ENCODE data around the gene SYNE1. TPM values are rescaled to one million over a fixed set of nuclear protein-coding genes. Genes with fewer than 3 reads are reported as not detected.

Gene SYNE1
- total RNA-seq, 1 donor = 143 TPM

- H3K9me3 ChIP-seq (ENCODE audit: low read depth, low read length) = no peaks in the 10 kb centered on the region
- no peaks in the 10 kb centered on the region for H3K4me1 ChIP-seq (ENCODE audit: insufficient read depth, low read length)
- no peak overlapping the region for H3K4me3 ChIP-seq (ENCODE audit: low read length)
- no peaks in the 10 kb centered on the region for H3K27me3 ChIP-seq (ENCODE audit: insufficient read depth, low read length)
Observed at GRCh38 chr6:152290693-152291092, 346.5 kb downstream of the SYNE1 start.

GRCh38 chr6:152277826-152278329 is 359.3 kb downstream of the SYNE1 start:
- Histone ChIP-seq H3K4me3 (ENCODE audit: low read length) (no peak overlapping the region), H3K27me3 (ENCODE audit: insufficient read depth, low read length) (no peaks in the 10 kb centered on the region), H3K9me3 (ENCODE audit: low read depth, low read length) (no peaks in the 10 kb centered on the region), H3K4me1 (ENCODE audit: insufficient read depth, low read length) (no peaks in the 10 kb centered on the region)

- no peaks in the 10 kb centered on the region for H3K27me3 ChIP-seq (ENCODE audit: insufficient read depth, low read length)
- H3K4me3 ChIP-seq (ENCODE audit: low read length) = no peak overlapping the region
- no peaks in the 10 kb centered on the region for H3K4me1 ChIP-seq (ENCODE audit: insufficient read depth, low read length)
- H3K9me3 ChIP-seq (ENCODE audit: low read depth, low read length) = no peaks in the 10 kb centered on the region
Observed at GRCh38 chr6:152273638-152274037, 363.5 kb downstream of the SYNE1 start.

DNA sequence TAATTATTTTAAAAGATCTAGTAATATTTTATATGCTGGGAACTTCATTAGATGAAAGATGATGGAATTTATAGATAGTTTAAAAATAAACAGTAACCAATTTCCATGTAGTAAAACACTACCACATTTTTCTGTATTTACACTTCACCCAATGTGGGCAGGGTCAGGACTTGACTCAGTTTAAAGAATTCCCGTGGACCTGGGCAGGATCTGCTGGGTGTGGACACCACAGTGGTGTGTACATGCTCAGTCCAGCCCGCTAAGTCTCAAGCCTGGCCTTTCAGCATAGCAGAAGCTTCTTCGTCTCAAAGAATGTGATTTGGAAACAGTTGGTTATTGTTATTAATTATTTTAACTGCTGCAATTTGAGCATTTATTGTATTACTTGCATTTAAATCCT is 364.2 kb downstream of the SYNE1 start:
- Histone ChIP-seq H3K4me3 (ENCODE audit: low read length) (no peak overlapping the region), H3K4me1 (ENCODE audit: insufficient read depth, low read length) (no peaks in the 10 kb centered on the region), H3K9me3 (ENCODE audit: low read depth, low read length) (no peaks in the 10 kb centered on the region), H3K27me3 (ENCODE audit: insufficient read depth, low read length) (no peaks in the 10 kb centered on the region)

- Histone ChIP-seq H3K9me3 (ENCODE audit: low read depth, low read length) (no peaks in the 10 kb centered on the region), H3K4me3 (ENCODE audit: low read length) (no peak overlapping the region), H3K27me3 (ENCODE audit: insufficient read depth, low read length) (no peaks in the 10 kb centered on the region), H3K4me1 (ENCODE audit: insufficient read depth, low read length) (no peaks in the 10 kb centered on the region)
Observed at GRCh38 chr6:152272486-152272885, 364.7 kb downstream of the SYNE1 start.

DNA sequence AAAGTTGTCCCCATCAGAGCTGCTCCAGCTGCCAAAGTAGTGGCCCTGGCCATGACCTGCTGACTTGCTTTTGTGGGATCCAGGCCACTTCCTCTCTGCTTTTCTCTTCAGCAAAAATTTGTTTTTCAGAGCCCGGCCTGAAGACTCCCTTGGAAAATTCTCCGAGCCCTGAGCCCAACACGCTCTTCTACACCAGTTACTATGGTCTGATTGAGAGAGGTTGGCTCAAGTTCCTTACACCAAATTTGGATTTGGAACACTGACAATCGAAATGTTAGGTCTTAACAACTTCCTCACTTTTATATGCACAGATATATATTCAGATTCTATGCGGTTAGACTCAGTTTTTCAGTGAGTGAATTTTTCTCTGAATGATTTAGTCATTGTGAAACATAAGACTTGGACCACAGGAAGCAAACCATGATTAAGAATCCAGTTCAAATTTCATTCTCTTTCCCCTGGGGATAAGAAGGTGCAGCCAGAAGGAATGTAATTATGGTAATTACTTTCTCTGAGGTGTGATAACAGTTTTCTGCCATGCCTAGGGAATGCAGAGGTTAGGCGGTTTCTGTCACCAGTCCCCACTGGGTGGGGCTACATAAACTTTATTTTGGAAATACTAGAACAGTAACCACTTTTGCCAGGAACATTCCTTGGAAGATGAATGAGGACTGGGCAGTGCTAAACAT is 365.2 kb downstream of the SYNE1 start:
- Histone ChIP-seq H3K4me3 (ENCODE audit: low read length) (no peak overlapping the region), H3K9me3 (ENCODE audit: low read depth, low read length) (no peaks in the 10 kb centered on the region), H3K27me3 (ENCODE audit: insufficient read depth, low read length) (no peaks in the 10 kb centered on the region), H3K4me1 (ENCODE audit: insufficient read depth, low read length) (no peaks in the 10 kb centered on the region)

GRCh38 chr6:152270301-152270925 is 366.7 kb downstream of the SYNE1 start:
- no peaks in the 10 kb centered on the region for H3K4me1 ChIP-seq (ENCODE audit: insufficient read depth, low read length)
- no peaks in the 10 kb centered on the region for H3K27me3 ChIP-seq (ENCODE audit: insufficient read depth, low read length)
- H3K4me3 ChIP-seq (ENCODE audit: low read length) = no peak overlapping the region
- no peaks in the 10 kb centered on the region for H3K9me3 ChIP-seq (ENCODE audit: low read depth, low read length)

DNA sequence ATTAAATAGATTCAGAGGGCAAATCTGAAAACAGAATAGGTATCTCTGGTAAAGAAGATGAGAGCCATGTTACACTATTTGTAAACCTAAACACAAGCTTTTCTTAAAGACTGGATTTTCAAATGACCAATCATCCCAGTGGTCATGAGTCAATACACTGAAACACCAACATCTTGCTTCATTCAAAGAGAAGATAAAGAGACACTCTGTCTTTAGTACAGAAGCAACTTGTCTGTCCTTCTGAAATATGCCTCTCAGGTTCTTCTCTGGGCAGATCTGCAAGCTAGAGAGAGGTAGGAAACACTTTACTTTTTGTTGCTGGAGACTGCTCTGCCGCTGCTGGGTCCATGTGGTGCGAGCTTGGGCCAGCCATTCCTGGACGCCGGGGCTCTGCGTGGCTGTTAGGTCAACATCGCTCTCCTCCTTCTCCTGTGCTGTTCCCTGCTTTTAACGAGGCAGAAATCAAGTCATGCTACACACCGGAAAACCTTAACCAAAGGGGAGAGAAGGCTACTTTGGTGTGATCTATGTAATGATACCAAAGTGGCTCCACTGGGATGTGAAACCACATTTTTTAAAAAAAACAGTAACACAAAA is 368.2 kb downstream of the SYNE1 start:
- Histone ChIP-seq H3K4me1 (ENCODE audit: insufficient read depth, low read length) (no peaks in the 10 kb centered on the region), H3K9me3 (ENCODE audit: low read depth, low read length) (no peaks in the 10 kb centered on the region), H3K27me3 (ENCODE audit: insufficient read depth, low read length) (no peaks in the 10 kb centered on the region), H3K4me3 (ENCODE audit: low read length) (no peak overlapping the region)

DNA sequence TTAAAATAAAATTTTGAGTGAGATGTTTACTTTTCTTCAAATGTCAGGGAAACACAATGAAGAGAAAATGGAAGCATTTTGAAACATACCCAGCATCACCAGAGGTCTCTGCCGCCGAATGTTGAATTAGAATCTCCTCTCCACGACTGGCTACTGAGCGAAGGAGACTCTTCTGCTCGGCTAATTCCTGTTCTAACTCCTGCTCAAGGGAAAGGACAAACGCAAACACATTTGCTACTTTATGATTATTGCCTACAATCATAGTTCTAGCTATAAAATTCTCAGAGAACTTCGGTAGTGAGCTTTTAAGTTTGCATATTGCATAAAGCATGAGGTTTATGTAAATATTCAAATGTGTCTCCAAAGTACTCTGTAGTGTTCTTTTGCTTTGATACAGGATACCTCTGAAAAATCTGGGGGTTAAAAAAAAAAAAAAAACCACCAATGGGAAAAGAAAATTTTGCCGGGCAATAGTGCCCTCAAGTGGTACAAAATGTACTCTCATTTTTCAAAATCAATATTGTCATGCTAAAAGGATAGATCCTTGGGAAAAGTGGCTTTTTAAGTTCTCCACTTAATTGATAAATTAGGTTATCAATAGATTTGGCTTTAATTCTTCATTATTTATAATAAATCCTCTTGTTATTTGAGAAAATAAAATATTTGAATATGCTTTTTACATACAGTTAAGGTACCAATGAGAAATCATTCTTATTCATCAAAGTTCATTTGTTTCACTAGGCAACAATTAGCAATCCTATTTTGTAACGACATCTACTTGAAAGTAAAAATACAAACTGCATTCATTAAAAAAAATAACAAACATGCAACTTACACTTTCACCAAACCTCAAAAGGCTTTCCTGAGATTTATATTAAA is 369.0 kb downstream of the SYNE1 start:
- Histone ChIP-seq H3K4me3 (ENCODE audit: low read length) (no peak overlapping the region), H3K9me3 (ENCODE audit: low read depth, low read length) (no peaks in the 10 kb centered on the region), H3K4me1 (ENCODE audit: insufficient read depth, low read length) (no peaks in the 10 kb centered on the region), H3K27me3 (ENCODE audit: insufficient read depth, low read length) (no peaks in the 10 kb centered on the region)

- Histone ChIP-seq H3K9me3 (ENCODE audit: low read depth, low read length) (no peaks in the 10 kb centered on the region), H3K4me3 (ENCODE audit: low read length) (no peak overlapping the region), H3K27me3 (ENCODE audit: insufficient read depth, low read length) (no peaks in the 10 kb centered on the region), H3K4me1 (ENCODE audit: insufficient read depth, low read length) (no peaks in the 10 kb centered on the region)
Observed at GRCh38 chr6:152265651-152266050, 371.5 kb downstream of the SYNE1 start.

GRCh38 chr6:152263582-152263981 is 373.6 kb downstream of the SYNE1 start:
- H3K27me3 ChIP-seq (ENCODE audit: insufficient read depth, low read length) = no peaks in the 10 kb centered on the region

DNA sequence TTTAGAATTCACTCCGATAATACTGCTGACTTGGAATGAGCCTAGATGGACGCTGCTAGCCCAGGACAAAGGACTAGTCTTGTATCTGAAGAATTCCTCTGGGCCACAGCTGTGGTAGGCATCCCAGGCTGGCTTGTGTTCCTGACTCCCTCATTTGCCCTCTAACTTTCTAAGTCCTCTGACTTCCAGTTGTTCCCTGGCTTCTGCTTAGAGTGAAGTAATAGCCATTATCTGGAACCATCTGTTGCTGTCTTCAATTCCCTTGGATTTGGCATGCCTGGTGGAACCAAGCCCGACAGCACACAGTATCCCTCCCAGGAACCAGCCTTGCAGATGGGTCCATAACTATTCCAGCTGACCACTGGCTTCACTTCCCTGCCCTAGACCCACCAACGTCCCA is 376.0 kb downstream of the SYNE1 start:
- Histone ChIP-seq H3K27me3 (ENCODE audit: insufficient read depth, low read length) (no peaks in the 10 kb centered on the region), H3K9me3 (ENCODE audit: low read depth, low read length) (no peaks in the 10 kb centered on the region), H3K4me3 (ENCODE audit: low read length) (no peak overlapping the region), H3K4me1 (ENCODE audit: insufficient read depth, low read length) (no peaks in the 10 kb centered on the region)

More at GRCh38 chr6:152263582-152263981, 373.6 kb downstream of the SYNE1 start:
- Histone ChIP-seq H3K9me3 (ENCODE audit: low read depth, low read length) (no peaks in the 10 kb centered on the region), H3K4me3 (ENCODE audit: low read length) (no peak overlapping the region), H3K4me1 (ENCODE audit: insufficient read depth, low read length) (no peaks in the 10 kb centered on the region)

DNA sequence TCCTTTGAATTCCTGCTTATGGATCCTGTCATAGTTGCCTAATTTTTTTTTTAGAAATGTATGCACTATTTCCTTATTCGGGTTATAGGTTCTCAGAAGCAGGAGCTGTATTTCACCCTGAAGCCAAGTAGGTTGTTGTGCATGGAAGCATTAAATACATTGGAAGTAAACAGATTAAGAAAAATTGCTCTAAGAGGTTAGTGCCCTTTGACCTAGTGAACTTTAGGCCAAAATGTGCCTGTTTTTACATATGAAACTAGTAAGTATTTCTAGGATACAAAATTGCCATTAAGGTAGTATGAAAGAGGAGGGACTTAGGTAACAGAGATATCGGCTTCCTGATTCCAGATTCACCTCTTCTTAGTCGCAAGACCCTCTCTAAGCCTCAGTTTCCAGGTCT is 377.9 kb downstream of the SYNE1 start:
- Histone ChIP-seq H3K9me3 (ENCODE audit: low read depth, low read length) (no peaks in the 10 kb centered on the region), H3K27me3 (ENCODE audit: insufficient read depth, low read length) (no peaks in the 10 kb centered on the region), H3K4me1 (ENCODE audit: insufficient read depth, low read length) (no peaks in the 10 kb centered on the region), H3K4me3 (ENCODE audit: low read length) (no peak overlapping the region)

DNA sequence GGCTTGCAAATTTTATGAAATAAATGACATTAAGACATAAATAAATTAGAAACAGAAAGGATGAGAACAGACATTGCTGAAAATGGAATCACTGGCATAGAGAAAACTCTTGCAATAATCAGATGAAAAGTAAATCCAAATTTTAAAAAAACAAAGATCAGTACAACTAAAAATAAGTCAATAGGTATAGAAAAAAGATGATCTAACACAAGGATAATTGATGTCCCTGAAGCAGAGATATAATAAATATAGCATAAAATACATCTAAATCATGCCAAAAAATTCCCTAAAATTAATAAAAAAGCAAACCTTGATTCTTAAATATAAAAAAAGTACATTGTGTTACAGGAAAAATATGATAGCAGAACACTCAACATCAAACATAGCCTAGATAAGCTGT is 379.6 kb downstream of the SYNE1 start:
- H3K9me3 ChIP-seq (ENCODE audit: low read depth, low read length) = no peaks in the 10 kb centered on the region
- no peaks in the 10 kb centered on the region for H3K27me3 ChIP-seq (ENCODE audit: insufficient read depth, low read length)
- H3K4me3 ChIP-seq (ENCODE audit: low read length) = no peak overlapping the region
- no peaks in the 10 kb centered on the region for H3K4me1 ChIP-seq (ENCODE audit: insufficient read depth, low read length)

- no peaks in the 10 kb centered on the region for H3K4me1 ChIP-seq (ENCODE audit: insufficient read depth, low read length)
- H3K9me3 ChIP-seq (ENCODE audit: low read depth, low read length) = no peaks in the 10 kb centered on the region
- H3K27me3 ChIP-seq (ENCODE audit: insufficient read depth, low read length) = no peaks in the 10 kb centered on the region
- H3K4me3 ChIP-seq (ENCODE audit: low read length) = no peak overlapping the region
Observed at GRCh38 chr6:152250127-152250526, 387.0 kb downstream of the SYNE1 start.

Measured in mononuclear cell (primary cell).